Fibroblast of lung (primary cell): Measurements from ENCODE around the gene CDC42EP5. TPM values are rescaled to one million over a fixed set of nuclear protein-coding genes. Genes with fewer than 3 reads are reported as not detected.
"Not testable (repeated sequence)": the region's sequence is repeated elsewhere in the genome, so short reads cannot be mapped to it uniquely, and the experiment has no call there.

Experiments used
- DNase-seq, 2 donors: peaks; one replicate each; pipeline versions ENCODE4 v3.0.0 to v3.0.0-alpha.2; 2010; ENCODE audit warnings: low read depth in 2 of 2
- H2AFZ ChIP-seq: 2 replicates; pipeline ENCODE4 v1.5.1; 2012; ENCODE audit warnings: low read length, control low read depth, inconsistent platforms
- H3K27ac ChIP-seq: 2 replicates; pipeline ENCODE4 v1.5.1; 2011; ENCODE audit warnings: low read length, control low read depth; ENCODE audit not compliant: insufficient read depth
- H3K27me3 ChIP-seq: 2 replicates; pipeline ENCODE4 v1.5.1; 2011; ENCODE audit warnings: mild to moderate bottlenecking, low read length; ENCODE audit not compliant: control insufficient read depth, insufficient read depth
- H3K36me3 ChIP-seq: 2 replicates; pipeline ENCODE4 v1.5.1; 2011; ENCODE audit warnings: low read length; ENCODE audit not compliant: control insufficient read depth, insufficient read depth
- H3K4me1 ChIP-seq: 2 replicates; pipeline ENCODE4 v1.5.1; 2011; ENCODE audit warnings: low read length; ENCODE audit not compliant: control insufficient read depth, insufficient read depth; ENCODE audit errors: extremely low read depth
- H3K4me2 ChIP-seq: 2 replicates; pipeline ENCODE4 v1.5.1; 2011; ENCODE audit warnings: low read length, control low read depth; ENCODE audit not compliant: insufficient read depth; ENCODE audit errors: extremely low read depth
- H3K4me3 ChIP-seq, 4 experiments: fragments of 200-600 bp in 1 of 4; sonication (generic) in 1 of 4; replicated peaks in 1 of 4; 2 replicates each; pipeline ENCODE4 v1.5.1; 2011 to 2016; ENCODE audit warnings: low read length in 4 of 4, low read depth in 3 of 4, mild to moderate bottlenecking in 3 of 4, control low read depth in 2 of 4, inconsistent platforms in 1 of 4, mixed read lengths in 1 of 4; ENCODE audit not compliant: insufficient read depth in 1 of 4; ENCODE audit errors: control extremely low read depth in 1 of 4
- H3K79me2 ChIP-seq: 2 replicates; pipeline ENCODE4 v1.5.1; 2012; ENCODE audit warnings: mild to moderate bottlenecking, low read length, inconsistent platforms; ENCODE audit not compliant: control insufficient read depth, insufficient read depth
- H3K9ac ChIP-seq: 2 replicates; pipeline ENCODE4 v1.5.1; 2011; ENCODE audit warnings: mild to moderate bottlenecking, low read length, control low read depth; ENCODE audit not compliant: insufficient read depth
- H3K9me3 ChIP-seq: 2 replicates; pipeline ENCODE4 v1.5.1; 2012; ENCODE audit warnings: low read depth, low read length; ENCODE audit not compliant: control insufficient read depth, insufficient read depth
- H4K20me1 ChIP-seq: 2 replicates; pipeline ENCODE4 v1.5.1; 2011; ENCODE audit warnings: low read length; ENCODE audit not compliant: control insufficient read depth, insufficient read depth; ENCODE audit errors: extremely low read depth
- EZH2 ChIP-seq: IDR thresholded peaks from 2 replicates; pipeline ENCODE4 v1.5.1; 2012; ENCODE audit warnings: low read length, control low read depth, mild to moderate bottlenecking; ENCODE audit errors: missing control alignments
- polyA plus RNA-seq, 2 donors: library from polyadenylated mRNA; depleted of rRNA in 1 of 2; stranded (reverse) in 1 of 2; unstranded in 1 of 2; fragments of >200 nt; gene quantifications; 2 replicates each; pipeline ENCODE4 v1.2.1, GENCODE V29; 2011 to 2012; ENCODE audit warnings: missing spikeins in 1 of 2
- total RNA-seq: library from RNA; depleted of rRNA; stranded (reverse); fragments of >200 nt; gene quantifications from 2 replicates; pipeline ENCODE4 v1.2.1, GENCODE V29; 2014
- TF ChIP-seq, protein P1 (sequence below), 2 donors: IDR thresholded peaks in 1 of 2; conservative IDR thresholded peaks in 1 of 2; 1 replicate in 1 of 2; 2 replicates in 1 of 2; pipeline ENCODE4 v1.5.1; 2011 to 2012; ENCODE audit warnings: low read length in 2 of 2, control low read depth in 1 of 2, inconsistent platforms in 1 of 2, low read depth in 1 of 2, mild to moderate bottlenecking in 1 of 2

Gene CDC42EP5
- total and polyA plus RNA-seq, 2 donors (not counting 1 experiment from before 2014, with no cell fraction given): 7.2 to 14.7 TPM

DNA sequence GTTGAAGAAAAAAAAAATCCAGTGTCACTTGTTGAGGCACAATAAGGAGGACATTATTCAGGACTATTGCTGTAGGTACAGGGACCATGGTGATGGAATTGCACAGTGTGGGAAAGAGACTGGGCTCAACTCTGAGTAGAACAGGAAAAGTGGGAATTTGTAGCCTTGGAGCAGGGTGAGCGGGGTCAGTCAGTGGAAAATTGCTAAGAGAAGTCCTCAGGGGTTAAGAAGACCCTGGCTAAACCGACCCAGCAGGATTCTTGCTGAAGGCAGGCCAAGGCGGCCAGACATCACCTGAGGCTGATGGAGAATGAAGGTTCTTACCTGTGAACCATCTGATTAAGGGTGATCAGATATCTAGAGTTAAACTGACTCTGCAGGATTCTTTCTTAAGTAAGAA, 42.1 kb upstream of the CDC42EP5 start:
- no peak overlapping the region for H2AFZ ChIP-seq
- no peaks in the 10 kb centered on the region for H4K20me1 ChIP-seq
- no peak overlapping the region for H3K4me2 ChIP-seq
- no peak overlapping the region for H3K9ac ChIP-seq
- no peak overlapping the region for H3K4me3 ChIP-seq
- no peaks in the 10 kb centered on the region for H3K27me3 ChIP-seq
- no peak for TF ChIP-seq EZH2
- TF ChIP-seq, protein P1, sequence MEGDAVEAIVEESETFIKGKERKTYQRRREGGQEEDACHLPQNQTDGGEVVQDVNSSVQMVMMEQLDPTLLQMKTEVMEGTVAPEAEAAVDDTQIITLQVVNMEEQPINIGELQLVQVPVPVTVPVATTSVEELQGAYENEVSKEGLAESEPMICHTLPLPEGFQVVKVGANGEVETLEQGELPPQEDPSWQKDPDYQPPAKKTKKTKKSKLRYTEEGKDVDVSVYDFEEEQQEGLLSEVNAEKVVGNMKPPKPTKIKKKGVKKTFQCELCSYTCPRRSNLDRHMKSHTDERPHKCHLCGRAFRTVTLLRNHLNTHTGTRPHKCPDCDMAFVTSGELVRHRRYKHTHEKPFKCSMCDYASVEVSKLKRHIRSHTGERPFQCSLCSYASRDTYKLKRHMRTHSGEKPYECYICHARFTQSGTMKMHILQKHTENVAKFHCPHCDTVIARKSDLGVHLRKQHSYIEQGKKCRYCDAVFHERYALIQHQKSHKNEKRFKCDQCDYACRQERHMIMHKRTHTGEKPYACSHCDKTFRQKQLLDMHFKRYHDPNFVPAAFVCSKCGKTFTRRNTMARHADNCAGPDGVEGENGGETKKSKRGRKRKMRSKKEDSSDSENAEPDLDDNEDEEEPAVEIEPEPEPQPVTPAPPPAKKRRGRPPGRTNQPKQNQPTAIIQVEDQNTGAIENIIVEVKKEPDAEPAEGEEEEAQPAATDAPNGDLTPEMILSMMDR (conservative IDR thresholded peaks at IDR 0.05 in 1 of 2, IDR thresholded peaks at IDR 0.05 in 1 of 2; ENCODE audit: low read depth in 1 of 2, low read length in 2 of 2): no peak
- H3K9me3 ChIP-seq: no peaks in the 10 kb centered on the region
- no peaks in the 10 kb centered on the region for H3K79me2 ChIP-seq
- no peaks in the 10 kb centered on the region for H3K36me3 ChIP-seq
- no peak for DNase-seq
- no peaks in the 10 kb centered on the region for H3K4me1 ChIP-seq
- H3K27ac ChIP-seq: no peak overlapping the region

DNA sequence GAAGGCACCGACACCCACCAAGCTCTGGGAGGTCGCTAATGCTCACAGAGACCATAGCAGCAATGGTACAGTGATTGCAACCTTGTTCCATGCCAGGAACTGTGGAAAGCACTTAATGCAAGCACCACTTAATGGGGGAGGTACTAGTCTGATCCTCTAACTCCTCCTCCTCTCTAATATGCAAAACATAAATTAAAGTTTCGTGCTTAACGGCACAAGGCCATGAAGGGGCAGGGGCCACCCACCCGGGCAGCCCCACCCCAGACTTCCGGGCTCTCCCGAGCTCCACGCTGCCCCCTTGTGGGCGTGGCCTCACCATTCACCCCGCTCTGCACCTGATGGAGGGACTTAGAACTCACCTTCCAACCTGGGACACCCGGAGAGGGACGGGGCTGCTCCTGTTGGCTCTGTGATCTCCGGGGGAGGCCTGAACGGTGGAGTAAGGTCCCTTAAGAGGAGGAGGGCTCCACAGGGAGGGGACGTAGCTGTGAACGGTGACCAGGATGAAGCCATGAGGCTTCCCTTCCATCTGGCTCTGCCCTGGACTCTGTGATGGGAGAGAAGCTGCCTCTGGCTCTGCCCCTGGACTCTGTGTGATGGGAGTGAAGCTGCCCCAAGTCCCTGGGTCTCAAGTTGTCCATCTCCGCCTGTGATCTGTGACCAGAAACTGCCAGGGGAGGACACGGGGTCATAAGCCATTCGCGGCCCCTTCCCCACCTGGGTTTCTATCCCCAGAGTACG, 36.3 kb upstream of the CDC42EP5 start:
- H3K27ac ChIP-seq, H3K4me1 ChIP-seq, H4K20me1 ChIP-seq, DNase-seq, H3K4me3 ChIP-seq, H2AFZ ChIP-seq, H3K79me2 ChIP-seq, H3K9me3 ChIP-seq, H3K4me2 ChIP-seq, H3K36me3 ChIP-seq, H3K9ac ChIP-seq, H3K27me3 ChIP-seq: not testable (repeated sequence)

DNA sequence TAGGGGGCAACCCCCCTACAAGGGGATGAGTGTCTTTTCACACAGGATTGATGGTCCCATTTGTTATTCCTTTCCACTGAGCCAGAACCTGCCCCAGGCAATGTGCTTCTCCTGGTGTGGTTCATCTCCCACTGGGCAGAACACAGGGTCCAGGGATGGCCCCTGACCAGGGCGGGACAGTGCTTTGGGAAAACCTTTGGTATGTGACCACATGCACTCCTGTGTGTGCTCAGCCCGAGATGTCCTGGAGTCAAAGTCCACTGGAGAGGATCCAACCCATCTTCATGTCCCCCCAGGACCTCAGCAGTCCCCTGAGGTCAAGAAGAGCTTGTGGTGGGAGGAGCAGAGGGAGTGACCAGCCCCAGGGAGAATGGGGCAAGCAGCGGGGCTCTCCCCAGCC, 35.4 kb upstream of the CDC42EP5 start:
- H3K9ac ChIP-seq, H3K4me2 ChIP-seq, H3K27me3 ChIP-seq, H4K20me1 ChIP-seq, H3K27ac ChIP-seq, H2AFZ ChIP-seq, H3K9me3 ChIP-seq, H3K36me3 ChIP-seq, H3K79me2 ChIP-seq, DNase-seq, H3K4me3 ChIP-seq, H3K4me1 ChIP-seq: not testable (repeated sequence)

DNA sequence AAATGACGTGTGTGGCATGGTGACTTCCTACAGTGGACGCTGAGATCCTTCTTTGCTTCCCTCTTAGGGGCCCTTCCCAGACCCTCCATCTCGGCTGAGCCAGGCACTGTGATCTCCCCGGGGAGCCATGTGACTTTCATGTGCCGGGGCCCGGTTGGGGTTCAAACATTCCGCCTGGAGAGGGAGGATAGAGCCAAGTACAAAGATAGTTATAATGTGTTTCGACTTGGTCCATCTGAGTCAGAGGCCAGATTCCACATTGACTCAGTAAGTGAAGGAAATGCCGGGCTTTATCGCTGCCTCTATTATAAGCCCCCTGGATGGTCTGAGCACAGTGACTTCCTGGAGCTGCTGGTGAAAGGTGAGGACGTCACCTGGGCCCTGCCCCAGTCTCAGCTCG, 34.7 kb upstream of the CDC42EP5 start:
- H3K27ac ChIP-seq: no peak overlapping the region
- no peak for TF ChIP-seq EZH2
- TF ChIP-seq, protein P1 (conservative IDR thresholded peaks at IDR 0.05 in 1 of 2, IDR thresholded peaks at IDR 0.05 in 1 of 2; ENCODE audit: low read depth in 1 of 2, low read length in 2 of 2): no peak
- H3K9ac ChIP-seq: no peak overlapping the region
- H3K4me3 ChIP-seq: no peak overlapping the region
- H3K79me2 ChIP-seq: no peaks in the 10 kb centered on the region
- no peak overlapping the region for H2AFZ ChIP-seq
- H3K27me3 ChIP-seq: no peaks in the 10 kb centered on the region
- H3K36me3 ChIP-seq: no peaks in the 10 kb centered on the region
- no peaks in the 10 kb centered on the region for H4K20me1 ChIP-seq
- no peak overlapping the region for H3K4me2 ChIP-seq
- no peaks in the 10 kb centered on the region for H3K4me1 ChIP-seq
- H3K9me3 ChIP-seq: no peaks in the 10 kb centered on the region
- DNase-seq: no peak

DNA sequence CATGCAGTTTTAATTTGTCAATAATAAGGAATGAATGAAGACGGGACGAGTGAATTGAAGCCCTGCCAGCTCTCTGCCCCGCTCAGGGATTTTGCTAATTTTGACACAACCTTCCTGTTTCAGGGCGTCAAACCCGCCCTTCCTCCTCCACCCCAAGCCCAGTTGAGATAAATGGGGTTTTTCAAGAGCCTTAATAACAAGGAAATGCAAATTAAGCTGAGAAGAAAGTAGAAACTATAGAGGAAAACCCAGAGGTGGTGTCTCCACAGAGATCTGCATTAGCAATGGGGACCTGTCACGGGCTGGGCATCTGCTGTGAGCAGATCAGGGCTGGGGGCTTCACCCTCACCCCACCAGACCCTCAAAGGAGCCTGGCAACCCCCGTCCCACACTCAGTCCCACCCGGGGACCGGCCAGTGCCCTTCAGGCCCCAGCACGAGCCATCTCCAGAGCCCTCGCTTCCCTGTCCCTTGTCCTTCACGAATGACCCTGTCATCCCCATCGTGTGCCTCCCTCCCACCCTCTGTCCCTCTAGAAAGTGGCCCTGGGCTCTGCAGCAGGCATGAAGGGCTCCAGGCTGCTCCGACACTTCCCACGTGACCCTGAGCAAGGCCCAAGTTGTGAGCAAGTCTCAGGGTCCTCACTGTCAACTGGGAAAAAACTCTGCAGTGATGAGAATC, 34.1 kb upstream of the CDC42EP5 start:
- not testable (repeated sequence) for H3K9ac ChIP-seq, H3K27ac ChIP-seq, H3K4me2 ChIP-seq, H3K79me2 ChIP-seq, H3K4me3 ChIP-seq, DNase-seq, H3K4me1 ChIP-seq, H3K27me3 ChIP-seq, H4K20me1 ChIP-seq, H3K9me3 ChIP-seq, H3K36me3 ChIP-seq, H2AFZ ChIP-seq
